ENCODE measurements around the gene FNIP2. TPM values are rescaled to one million over a fixed set of nuclear protein-coding genes. Genes with fewer than 3 reads are reported as not detected.

The FNIP2 gene
- total RNA-seq, 1 experiment from 2014 or later = 35.3 TPM

DNA sequence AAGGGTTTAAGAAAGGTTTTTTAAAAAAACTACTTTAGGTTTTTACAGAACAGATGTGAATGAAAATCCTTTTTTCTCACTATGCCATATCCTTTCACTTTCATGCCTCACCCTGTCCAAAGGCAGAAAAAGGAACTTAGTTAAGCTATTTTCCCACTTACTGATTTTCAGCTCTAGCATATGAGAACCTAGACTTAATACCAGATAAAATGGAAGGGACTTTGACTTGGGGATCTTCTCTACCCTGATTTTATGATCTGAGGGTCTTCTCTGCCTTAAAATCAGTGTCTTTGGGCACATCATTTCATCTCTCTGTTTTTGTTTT, 42.4 kb downstream of the FNIP2 start:
- Mint-ChIP-seq H3K4me3 (ENCODE audit: low read depth, unreplicated experiment) (no peak overlapping the region), H3K4me1 (ENCODE audit: low read depth, unreplicated experiment) (peaks cover 69% of the 10 kb centered on the region), H3K36me3 (ENCODE audit: insufficient read depth, unreplicated experiment) (peaks cover 35% of the 10 kb centered on the region), H3K27me3 (ENCODE audit: unreplicated experiment) (no peaks in the 10 kb centered on the region), H3K27ac (ENCODE audit: unreplicated experiment) (peak overlapping the region; percentile 83), H3K9me3 (ENCODE audit: low read depth, unreplicated experiment) (no peaks in the 10 kb centered on the region)
- intact Hi-C loops (cut with micrococcal nuclease; ENCODE audit: unreplicated experiment) = loop anchor here (2.0 to 5.0 kb wide), 2 partner anchors 34 to 36 kb away; no protein-coding TSS in a partner anchor
- TF ChIP-seq, protein P1, sequence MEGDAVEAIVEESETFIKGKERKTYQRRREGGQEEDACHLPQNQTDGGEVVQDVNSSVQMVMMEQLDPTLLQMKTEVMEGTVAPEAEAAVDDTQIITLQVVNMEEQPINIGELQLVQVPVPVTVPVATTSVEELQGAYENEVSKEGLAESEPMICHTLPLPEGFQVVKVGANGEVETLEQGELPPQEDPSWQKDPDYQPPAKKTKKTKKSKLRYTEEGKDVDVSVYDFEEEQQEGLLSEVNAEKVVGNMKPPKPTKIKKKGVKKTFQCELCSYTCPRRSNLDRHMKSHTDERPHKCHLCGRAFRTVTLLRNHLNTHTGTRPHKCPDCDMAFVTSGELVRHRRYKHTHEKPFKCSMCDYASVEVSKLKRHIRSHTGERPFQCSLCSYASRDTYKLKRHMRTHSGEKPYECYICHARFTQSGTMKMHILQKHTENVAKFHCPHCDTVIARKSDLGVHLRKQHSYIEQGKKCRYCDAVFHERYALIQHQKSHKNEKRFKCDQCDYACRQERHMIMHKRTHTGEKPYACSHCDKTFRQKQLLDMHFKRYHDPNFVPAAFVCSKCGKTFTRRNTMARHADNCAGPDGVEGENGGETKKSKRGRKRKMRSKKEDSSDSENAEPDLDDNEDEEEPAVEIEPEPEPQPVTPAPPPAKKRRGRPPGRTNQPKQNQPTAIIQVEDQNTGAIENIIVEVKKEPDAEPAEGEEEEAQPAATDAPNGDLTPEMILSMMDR (IDR thresholded peaks at IDR 0.05; ENCODE audit: unreplicated experiment) = no peak
- BruUV-seq (replicated peaks) = no TSS peak
- CTCF ChIA-PET = interaction anchor here (1.8 to 2.3 kb wide), 3 partner anchors 16 to 32 kb away, joined by 5 to 10 read pairs (median 7); no protein-coding TSS in a partner anchor
- no peak for DNase-seq

DNA sequence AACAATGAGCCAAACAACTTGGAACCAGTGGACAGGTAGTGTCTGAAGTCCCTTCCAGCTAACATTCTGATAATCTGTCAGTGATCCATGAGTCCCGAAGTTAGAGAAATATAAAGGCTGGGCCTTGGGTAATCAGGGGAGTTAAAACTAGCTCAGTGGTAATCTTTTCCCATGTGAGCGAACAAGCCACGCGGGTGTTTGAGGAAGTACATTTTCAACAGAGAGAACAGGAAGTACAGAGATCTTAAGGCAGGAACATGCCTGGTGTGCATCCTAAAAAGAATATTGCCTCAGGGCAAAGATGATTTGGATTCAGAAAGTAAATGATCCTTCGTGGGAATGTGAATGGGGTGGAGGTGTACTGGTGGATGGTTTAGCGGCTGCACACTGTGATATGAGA, 42.9 kb downstream of the FNIP2 start:
- intact Hi-C loops (cut with micrococcal nuclease; ENCODE audit: unreplicated experiment) = loop anchor here (2.0 to 5.0 kb wide), 2 partner anchors 35 to 36 kb away; no protein-coding TSS in a partner anchor
- no TSS peak for BruUV-seq (replicated peaks)
- H3K4me1 Mint-ChIP-seq (ENCODE audit: low read depth, unreplicated experiment) = peaks cover 65% of the 10 kb centered on the region
- H3K9me3 Mint-ChIP-seq (ENCODE audit: low read depth, unreplicated experiment) = no peaks in the 10 kb centered on the region
- DNase-seq = no peak
- CTCF ChIA-PET = interaction anchor here (1.8 to 2.3 kb wide), 3 partner anchors 15 to 33 kb away, joined by 5 to 10 read pairs (median 7); no protein-coding TSS in a partner anchor
- TF ChIP-seq, protein P1 (IDR thresholded peaks at IDR 0.05; ENCODE audit: unreplicated experiment) = no peak
- H3K27me3 Mint-ChIP-seq (ENCODE audit: unreplicated experiment) = no peaks in the 10 kb centered on the region
- H3K27ac Mint-ChIP-seq (ENCODE audit: unreplicated experiment) = peak overlapping the region; percentile 83
- H3K36me3 Mint-ChIP-seq (ENCODE audit: insufficient read depth, unreplicated experiment) = peaks cover 33% of the 10 kb centered on the region
- H3K4me3 Mint-ChIP-seq (ENCODE audit: low read depth, unreplicated experiment) = peak overlapping the region; percentile 10

DNA sequence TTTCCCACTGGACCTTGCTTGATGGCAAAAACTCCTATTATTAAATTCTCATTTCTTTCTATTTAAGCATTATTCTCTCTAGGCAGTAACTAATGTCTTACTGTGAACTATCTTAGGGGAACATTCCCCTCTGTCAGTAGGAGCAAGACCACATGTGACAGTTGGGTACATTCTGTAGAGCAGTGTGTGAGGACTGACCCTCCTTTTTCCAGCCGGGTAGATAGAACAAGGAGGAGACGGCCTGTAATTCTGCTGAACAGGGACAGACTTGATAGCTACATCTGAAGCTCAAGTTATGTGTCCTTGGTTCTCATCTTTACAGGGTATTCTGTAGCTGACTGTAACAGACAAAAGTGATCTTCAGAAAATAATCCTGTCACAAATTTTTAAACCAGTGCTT, 43.3 kb downstream of the FNIP2 start:
- CTCF ChIA-PET = interaction anchor here (2.3 kb wide), 2 partner anchors 15 to 30 kb away, joined by 7 to 10 read pairs; no protein-coding TSS in a partner anchor
- H3K4me1 Mint-ChIP-seq (ENCODE audit: low read depth, unreplicated experiment) = peaks cover 69% of the 10 kb centered on the region
- peak overlapping the region; percentile 10 for H3K4me3 Mint-ChIP-seq (ENCODE audit: low read depth, unreplicated experiment)

DNA sequence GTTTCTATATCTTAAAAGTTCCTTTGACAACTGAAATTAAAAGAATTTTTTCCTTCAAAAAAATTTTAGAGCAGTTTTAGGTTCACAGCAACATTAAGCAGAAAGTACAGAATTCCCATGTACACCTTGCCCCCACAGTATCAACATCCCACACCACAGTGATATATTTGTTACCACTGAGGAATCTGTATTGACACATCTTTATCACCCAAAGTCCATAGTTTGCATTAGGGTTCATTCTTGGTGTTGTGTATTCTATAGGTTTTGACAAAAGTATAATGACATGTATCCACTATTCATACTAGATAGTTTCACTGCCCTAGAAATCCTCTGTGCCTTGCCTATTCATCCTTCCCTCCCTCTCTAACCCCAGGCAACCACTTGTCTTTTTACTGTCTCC, 43.7 kb downstream of the FNIP2 start:
- BruUV-seq (replicated peaks) = no TSS peak
- Mint-ChIP-seq H3K36me3 (ENCODE audit: insufficient read depth, unreplicated experiment) (peaks cover 30% of the 10 kb centered on the region), H3K27me3 (ENCODE audit: unreplicated experiment) (no peaks in the 10 kb centered on the region), H3K4me1 (ENCODE audit: low read depth, unreplicated experiment) (peaks cover 69% of the 10 kb centered on the region), H3K4me3 (ENCODE audit: low read depth, unreplicated experiment) (no peak overlapping the region), H3K27ac (ENCODE audit: unreplicated experiment) (peak overlapping the region; percentile 83), H3K9me3 (ENCODE audit: low read depth, unreplicated experiment) (no peaks in the 10 kb centered on the region)
- DNase-seq = no peak
- intact Hi-C loops (cut with micrococcal nuclease; ENCODE audit: unreplicated experiment) = loop anchor here (5.0 kb wide), 1 partner anchor 35 kb away; no protein-coding TSS in a partner anchor
- CTCF ChIA-PET = no interaction called here
- TF ChIP-seq, protein P1 (IDR thresholded peaks at IDR 0.05; ENCODE audit: unreplicated experiment) = no peak

More for the DNA sequence above, 43.3 kb downstream of the FNIP2 start:
- no peaks in the 10 kb centered on the region for H3K27me3 Mint-ChIP-seq (ENCODE audit: unreplicated experiment)
- intact Hi-C loops (cut with micrococcal nuclease; ENCODE audit: unreplicated experiment) = loop anchor here (5.0 kb wide), 1 partner anchor 35 kb away; no protein-coding TSS in a partner anchor
- H3K36me3 Mint-ChIP-seq (ENCODE audit: insufficient read depth, unreplicated experiment) = peaks cover 33% of the 10 kb centered on the region
- peak overlapping the region; percentile 83 for H3K27ac Mint-ChIP-seq (ENCODE audit: unreplicated experiment)
- no peak for DNase-seq
- BruUV-seq (replicated peaks) = no TSS peak
- TF ChIP-seq, protein P1 (IDR thresholded peaks at IDR 0.05; ENCODE audit: unreplicated experiment) = no peak
- H3K9me3 Mint-ChIP-seq (ENCODE audit: low read depth, unreplicated experiment) = no peaks in the 10 kb centered on the region

Measured in Calu3 (cell line).